ENCODE data around the gene ARHGAP27. TPM values are rescaled to one million over a fixed set of nuclear protein-coding genes. Genes with fewer than 3 reads are reported as not detected.
"Not testable (repeated sequence)": the region's sequence is repeated elsewhere in the genome, so short reads cannot be mapped to it uniquely, and the experiment has no call there.

ARHGAP27 gene, protein sequence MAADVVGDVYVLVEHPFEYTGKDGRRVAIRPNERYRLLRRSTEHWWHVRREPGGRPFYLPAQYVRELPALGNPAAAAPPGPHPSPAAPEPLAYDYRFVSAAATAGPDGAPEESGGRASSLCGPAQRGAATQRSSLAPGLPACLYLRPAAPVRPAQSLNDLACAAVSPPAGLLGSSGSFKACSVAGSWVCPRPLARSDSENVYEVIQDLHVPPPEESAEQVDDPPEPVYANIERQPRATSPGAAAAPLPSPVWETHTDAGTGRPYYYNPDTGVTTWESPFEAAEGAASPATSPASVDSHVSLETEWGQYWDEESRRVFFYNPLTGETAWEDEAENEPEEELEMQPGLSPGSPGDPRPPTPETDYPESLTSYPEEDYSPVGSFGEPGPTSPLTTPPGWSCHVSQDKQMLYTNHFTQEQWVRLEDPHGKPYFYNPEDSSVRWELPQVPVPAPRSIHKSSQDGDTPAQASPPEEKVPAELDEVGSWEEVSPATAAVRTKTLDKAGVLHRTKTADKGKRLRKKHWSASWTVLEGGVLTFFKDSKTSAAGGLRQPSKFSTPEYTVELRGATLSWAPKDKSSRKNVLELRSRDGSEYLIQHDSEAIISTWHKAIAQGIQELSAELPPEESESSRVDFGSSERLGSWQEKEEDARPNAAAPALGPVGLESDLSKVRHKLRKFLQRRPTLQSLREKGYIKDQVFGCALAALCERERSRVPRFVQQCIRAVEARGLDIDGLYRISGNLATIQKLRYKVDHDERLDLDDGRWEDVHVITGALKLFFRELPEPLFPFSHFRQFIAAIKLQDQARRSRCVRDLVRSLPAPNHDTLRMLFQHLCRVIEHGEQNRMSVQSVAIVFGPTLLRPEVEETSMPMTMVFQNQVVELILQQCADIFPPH
- 1.3 TPM for polyA plus RNA-seq (2013, experiment 1 of 2; ENCODE audit: insufficient read length)
- polyA plus RNA-seq (2013, experiment 2 of 2; ENCODE audit: insufficient read length): 1.1 TPM

GRCh38 chr17:45432405-45433158 lies at the start of gene ARHGAP27:
Gene ARHGAP27 (minus strand): TSS chr17:45432870. CDS start chr17:45430279, 2,591 bp downstream.
- DNase-seq: peak; percentile 19

- not testable (repeated sequence) for DNase-seq
Measured at GRCh38 chr17:45482317-45482716, 49.6 kb upstream of the ARHGAP27 start.

DNA sequence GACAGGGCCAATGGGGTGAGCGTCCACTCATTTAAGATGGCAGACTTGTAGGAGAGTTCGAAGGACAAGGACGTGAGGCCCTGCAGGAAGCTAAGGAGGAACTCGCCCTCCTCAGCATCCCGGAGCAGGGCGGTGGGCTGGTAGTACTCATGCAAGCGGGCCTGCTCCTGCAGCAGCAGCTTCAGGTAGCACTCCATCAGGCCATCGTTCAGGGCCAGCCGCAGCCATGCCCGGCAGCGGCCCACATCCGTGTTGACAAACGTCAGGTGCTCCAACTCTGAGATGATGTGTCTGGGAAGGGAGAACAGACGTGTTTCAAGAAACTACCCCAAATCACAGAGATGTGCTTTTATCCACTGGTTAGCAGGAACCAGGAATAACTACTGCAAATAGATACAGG lies 42.8 kb upstream of the ARHGAP27 start:
- DNase-seq: not testable (repeated sequence)

- DNase-seq: not testable (repeated sequence)
Measured at GRCh38 chr17:45472249-45472648, 39.6 kb upstream of the ARHGAP27 start.

DNA sequence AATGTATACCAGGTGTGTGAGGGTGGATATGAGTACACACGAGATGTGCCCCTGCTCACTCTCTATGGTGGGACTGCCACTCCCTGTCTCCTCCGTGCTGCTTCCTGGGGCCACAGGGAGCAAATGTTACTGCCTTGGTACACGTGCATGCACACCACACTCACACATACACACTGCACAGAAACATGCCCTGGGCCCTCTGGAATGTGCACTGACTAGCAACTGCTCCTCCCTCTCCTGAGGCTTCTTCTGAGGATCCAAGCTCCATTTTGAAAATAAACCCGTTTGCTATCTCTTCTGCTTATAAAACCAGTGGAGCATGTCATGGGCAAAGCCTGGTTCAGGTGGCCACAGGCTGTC lies 36.5 kb upstream of the ARHGAP27 start:
- not testable (repeated sequence) for DNase-seq

DNA sequence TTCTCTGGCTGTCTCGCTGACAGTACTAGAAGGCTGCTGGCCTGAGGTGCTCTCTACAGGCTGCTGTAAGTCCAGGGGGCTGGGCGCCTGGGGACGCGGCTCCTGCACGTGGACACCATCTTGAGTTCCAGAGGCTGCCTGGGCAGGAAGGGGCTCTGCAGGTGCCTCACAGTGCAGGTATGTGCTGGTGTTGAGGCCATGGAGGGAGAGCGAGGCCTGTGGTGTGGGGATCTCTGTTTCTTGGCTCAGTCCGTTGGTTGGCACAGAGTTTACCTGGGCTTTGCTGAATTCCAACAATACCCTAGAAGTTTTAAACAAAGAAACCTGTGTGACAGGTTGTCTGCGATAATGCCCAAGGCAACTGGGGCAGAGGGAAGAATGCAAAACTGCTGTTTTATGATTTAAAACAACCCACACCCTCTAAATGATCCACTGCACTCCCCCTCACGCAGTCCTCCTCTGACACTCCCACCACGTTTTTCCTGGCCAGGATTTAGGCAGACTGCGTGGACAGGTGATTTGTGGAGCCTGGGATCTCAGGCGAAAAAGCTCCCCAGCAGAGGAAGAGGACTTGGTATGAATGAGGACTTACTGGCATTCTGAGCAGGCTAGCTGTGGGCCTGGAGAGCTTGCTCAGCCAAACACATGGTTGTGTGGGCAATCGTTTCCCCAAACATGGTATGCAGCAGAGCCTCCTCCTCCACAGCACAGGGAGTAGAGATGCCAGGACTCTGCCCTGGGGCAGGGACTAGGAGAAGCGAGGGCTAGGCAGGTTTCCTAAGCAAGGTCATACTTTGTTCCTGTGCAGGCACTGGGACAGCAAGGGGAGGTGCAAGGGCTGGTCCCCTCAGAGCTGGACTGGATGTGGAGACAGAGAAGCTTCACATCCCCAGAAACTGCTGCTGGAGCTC lies 35.9 kb upstream of the ARHGAP27 start:
- DNase-seq: not testable (repeated sequence)

- DNase-seq: peak; percentile 51
Measured at GRCh38 chr17:45461524-45462327, 29.1 kb upstream of the ARHGAP27 start.

DNA sequence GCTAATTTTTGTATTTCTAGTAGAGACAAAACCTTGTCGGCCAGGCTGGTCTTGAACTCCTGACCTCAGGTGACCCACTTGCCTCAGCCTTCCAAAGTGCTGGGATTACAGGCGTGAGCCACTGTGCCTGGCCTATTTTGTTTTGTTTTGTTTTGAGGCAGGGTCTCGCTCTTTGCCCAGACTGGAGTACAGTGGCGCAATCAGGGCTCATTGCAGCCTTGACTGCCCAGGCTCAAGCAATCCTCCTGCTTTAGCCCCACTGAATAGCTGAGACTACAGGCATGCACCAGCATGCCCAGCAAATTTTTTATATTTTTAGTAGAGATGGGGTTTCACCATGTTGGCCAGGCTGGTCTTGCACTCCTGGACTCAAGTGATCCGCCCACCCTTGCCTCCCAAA lies 27.8 kb upstream of the ARHGAP27 start:
- DNase-seq: not testable (repeated sequence)

DNA sequence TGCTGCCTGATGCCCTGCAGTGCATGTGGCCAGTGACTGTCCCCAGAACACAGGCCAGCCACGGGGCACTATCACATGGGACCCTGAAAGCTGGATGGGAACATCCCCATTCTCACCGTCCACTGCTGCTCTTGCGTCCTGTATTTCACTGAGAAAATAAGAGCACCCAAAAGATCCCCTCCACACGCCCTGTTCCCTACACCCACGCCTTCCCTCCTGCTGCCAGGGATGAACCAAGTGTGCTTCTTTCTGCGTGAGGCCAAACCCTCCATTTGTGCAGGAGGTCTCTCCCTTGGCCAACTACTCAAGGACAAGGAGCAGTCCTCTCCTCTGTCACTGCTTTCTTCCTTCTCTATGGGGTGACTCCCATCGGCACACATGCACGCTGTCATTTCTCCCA lies 21.7 kb upstream of the ARHGAP27 start:
- not testable (repeated sequence) for DNase-seq

- DNase-seq: not testable (repeated sequence)
Measured at GRCh38 chr17:45453731-45454130, 21.1 kb upstream of the ARHGAP27 start.

DNA sequence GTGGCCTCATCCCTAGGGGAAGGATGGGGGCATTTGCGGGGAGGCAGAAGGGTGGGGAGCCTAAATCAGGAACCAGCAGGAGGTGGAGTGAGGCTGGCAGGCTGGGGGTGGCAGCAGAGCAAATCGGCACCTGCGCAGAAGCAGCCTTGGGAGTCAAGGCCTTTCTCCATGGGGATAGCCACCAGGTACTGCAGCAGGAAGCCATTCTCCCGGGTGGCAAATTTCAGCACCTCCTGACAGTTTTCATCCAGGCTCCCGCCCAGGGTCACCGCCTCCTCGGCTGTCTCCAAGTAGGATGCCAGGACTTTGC lies 20.5 kb upstream of the ARHGAP27 start:
- not testable (repeated sequence) for DNase-seq

DNA sequence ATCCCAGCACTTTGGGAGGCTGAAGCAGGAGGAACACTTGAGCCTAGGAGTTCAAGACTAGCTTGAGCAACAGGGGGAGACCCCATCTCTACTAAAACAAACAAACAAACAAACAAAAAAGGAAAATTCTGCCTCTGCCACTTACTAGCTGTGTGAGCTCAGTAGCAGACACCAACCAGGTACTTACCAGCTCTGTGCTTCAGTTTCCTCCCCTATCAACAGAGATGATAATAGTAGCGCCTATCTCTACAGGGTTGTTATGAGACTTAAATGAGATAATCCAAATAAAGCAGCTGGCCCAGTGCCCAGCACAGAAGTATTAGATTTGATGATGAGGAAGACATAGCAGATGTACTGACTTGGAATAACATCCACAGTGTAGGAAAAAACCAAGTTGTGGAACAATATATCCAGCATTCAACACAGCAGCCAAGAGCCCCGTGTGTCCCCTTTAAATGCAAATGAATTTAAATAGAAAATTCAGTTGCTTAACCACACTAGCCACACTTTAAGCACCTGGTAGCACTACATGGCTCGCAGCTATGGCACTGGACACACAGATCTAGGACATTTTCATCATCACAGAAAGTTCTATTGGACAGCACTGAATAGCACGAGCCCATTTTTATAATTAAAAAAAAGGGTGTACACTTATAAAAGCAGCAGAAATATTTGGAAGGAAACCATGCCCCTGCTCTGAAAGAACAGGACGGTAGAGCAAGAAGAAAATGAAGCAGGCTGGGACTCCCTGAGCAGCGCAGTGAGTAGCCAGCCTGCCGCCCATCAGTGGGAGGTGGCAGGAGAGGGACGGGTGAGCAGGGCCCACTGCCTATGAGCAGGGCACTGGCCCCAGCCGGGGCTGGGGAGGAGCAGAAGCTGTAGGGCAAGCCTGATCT lies 19.9 kb upstream of the ARHGAP27 start:
- not testable (repeated sequence) for DNase-seq

DNA sequence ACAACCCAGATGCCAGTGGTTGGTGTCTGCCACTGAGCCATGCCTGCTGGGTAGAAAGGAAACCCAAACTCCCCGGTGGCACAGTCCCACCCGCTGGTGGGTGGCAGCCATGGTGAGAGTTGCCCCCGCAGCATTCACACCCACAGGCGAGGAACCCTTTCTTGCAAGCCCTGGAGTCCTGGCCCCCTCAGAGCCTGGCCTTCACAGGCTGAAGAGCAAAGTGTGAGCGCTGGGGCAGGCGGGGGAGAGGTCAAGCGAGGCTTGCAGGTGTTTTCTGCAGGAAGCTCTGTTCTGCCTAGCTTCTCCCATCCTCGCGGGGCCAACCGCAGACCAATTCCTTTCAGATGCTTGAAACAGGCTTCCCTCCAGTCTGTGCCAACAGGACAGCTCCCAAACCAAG lies 19.0 kb upstream of the ARHGAP27 start:
- not testable (repeated sequence) for DNase-seq

- DNase-seq: no peak
Measured at GRCh38 chr17:45451131-45451530, 18.5 kb upstream of the ARHGAP27 start.

DNA sequence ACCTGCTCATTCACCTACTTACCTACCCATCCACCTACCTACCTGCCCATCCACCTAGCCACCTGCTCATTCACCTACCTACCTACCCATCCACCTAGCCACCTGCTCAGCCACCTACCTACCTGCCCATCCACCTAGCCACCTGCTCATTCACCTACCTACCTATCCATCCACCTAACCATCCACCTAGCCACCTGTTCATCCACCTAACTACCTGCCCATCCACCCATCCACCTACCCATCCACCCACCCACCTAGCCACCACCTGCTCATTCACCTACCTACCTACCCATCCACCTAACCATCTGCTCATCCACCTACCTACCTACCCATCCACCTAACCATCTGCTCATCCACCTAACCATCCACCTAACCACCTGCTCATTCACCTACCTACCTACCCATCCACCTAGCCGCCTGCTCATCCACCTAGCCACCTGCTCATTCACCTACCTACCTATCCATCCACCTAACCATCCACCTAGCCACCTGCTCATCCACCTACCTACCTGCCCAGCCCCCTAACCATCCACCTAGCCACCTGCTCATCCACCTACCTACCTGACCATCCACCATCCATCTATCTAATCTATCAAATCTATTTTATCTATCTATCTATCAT lies 17.1 kb upstream of the ARHGAP27 start:
- not testable (repeated sequence) for DNase-seq

DNA sequence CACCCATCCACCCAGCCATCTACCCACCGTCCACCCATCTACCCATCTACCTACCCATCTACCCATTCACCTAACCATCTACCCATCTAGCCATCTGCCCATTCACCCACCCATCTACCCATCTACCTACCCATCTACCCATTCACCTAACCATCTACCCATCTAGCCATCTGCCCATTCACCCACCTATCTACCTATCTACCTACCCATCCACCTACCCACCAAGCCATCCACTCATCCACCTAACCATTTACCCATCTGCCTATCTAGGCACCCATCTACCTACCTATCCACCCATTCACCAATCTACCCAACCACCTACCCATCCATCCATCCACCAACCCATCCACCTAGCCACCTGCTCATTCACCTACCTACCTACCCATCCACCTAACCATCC lies 16.6 kb upstream of the ARHGAP27 start:
- DNase-seq: not testable (repeated sequence)

GRCh38 chr17:45448483-45448882 lies 15.8 kb upstream of the ARHGAP27 start:
- not testable (repeated sequence) for DNase-seq

- not testable (repeated sequence) for DNase-seq
Measured at GRCh38 chr17:45448066-45448465, 15.4 kb upstream of the ARHGAP27 start.

GRCh38 chr17:45447650-45448049 lies 15.0 kb upstream of the ARHGAP27 start:
- not testable (repeated sequence) for DNase-seq

Measured in fibroblast of skin of scalp (primary cell).